Stimulated activated CD4-positive, alpha-beta T cell treated with anti-CD3 and anti-CD28 coated beads, Interleukin-1b, Interleukin-23, amount 100 ng/mL, for 1 hour (primary cell): ENCODE data around the gene GP1BB.

Source experiments
- DNase-seq, 2 donors: peaks; one replicate each; pipeline ENCODE4 v3.0.0-alpha.2; 2020; ENCODE audit warnings: low read depth in 2 of 2

GP1BB gene

DNA sequence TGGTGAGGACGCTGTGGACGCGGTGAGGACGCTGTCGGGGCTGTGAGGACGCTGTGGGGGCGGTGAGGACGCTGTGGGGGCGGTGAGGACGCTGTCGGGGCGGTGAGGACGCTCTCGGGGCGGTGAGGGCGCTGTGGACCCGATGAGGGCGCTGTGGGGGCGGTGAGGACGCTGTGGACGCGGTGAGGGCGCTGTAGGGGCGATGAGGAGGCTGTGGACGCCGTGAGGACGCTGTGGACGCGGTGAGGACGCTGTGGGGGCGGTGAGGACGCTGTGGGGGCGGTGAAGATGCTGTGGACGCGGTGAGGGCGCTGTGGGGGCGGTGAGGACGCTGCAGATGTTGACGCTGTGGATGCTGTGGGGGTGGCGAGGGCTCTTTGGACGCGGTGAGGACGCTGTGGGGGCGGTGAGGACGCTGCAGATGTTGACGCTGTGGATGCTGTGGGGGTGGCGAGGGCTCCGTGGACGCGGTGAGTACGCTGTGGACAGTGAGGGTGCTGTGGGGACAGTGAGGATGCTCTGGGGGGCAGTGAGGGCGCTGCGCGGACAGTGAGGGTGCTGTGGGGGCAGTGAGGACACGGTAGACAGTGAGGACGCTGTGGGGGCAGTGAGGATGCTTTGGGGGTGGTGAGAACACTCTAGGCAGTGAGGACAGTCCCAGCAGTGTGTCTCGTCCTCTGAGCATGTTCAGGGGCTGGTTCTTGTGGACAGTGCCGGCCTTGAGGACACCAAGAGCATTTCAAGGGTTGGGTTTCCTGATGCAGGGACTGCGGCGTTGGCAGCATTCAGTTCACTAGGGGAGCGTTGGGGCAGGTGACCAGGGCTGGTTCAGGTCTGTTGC lies 4.2 kb downstream of the GP1BB start:
- no peak for DNase-seq

- DNase-seq = no peak
Measured at GRCh38 chr22:19728271-19728670, 4.9 kb downstream of the GP1BB start.

DNA sequence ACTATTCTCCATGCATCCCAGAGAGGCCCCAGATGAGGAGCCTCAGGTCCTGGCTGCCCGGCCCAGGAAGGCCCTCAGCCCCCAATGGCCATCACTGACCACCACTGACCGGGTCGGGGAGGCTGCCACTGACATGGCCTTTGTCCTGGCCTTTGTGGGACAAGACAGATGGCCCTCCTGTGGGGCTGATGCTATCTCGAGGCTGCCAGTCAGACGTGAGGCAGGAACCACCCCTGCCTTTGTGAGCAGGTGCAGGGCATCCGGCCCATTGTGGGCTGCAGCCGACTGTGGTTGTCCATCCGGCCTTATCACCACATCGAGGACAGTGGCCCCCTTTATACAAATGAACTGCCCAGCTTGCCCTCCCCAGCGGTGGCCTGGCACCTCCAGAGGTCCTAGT lies 5.5 kb downstream of the GP1BB start:
- DNase-seq = no peak

DNA sequence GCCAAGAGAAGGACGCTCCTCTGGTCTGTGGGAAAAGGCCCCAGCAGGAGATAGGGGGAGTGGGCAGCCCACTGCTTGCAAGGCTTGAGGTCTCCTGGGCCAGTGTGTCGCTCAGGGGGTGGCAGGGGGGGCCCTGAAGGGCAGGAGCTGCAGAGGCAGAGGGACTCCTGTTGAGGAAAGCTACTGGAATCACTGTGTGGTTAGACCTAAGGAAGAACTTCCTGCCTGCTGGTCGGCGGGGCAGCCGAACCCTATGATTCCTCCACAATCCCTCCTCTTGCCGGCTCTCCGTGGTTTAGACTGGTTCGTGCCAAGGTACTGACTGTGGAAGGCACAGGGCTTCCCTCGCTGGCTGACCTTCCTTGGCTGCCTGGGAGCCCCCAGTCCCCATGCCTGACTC lies 6.2 kb downstream of the GP1BB start:
- DNase-seq = no peak

DNA sequence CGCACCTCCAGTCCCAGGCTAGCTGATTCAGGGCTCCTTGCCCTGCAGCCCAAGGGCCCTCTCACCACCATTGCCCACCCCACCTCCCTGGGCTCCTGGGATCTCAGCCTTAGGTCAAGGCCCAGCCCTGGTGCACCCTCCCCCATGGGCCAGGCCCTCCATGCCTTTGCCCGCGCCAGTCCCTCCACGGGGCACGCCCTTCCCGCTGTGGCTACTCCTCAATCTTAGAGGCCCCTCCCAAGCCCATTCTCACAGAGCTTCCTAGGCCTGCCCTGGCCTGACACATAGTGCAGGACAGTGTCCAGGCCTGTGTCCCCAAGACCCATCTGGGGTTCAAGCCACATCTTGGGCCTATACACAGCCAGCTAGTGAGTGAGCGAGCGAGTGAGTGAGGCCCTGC lies 6.9 kb downstream of the GP1BB start:
- DNase-seq = no peak

DNA sequence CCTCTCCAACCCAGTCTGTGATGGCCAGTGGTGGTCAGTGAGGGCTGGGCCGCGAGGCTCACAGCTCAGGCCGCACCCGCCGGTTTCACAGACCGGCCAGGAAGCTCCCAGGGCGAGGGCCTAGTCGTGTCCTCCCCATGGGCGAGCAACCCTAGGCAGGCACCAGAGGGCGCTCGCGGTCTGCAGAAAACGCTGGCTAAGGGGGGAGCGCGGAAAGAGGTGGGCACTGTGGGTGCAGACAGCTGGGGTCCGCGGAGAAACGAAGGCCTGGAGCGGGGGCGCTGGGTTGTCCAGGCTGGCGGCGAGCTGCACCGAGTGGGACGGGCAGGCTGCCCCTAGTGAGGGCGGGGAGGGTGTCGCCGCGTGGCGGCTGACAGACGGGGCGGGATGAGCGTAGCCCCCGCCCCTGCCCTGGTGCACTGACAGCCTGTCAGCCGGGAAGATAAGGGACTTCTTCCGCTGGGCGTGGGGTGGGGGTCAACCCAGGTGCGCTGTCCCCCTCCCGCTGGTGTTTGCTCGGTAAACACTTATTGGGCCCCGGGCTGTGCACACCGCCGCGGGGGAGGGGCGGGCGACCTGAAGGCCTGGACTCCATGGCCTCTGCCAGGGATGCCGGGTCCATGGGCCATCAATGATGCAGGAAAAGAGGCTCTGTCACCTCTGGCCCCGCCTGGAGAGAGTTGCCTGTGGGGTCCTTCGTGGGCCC lies 7.5 kb downstream of the GP1BB start:
- peak; percentile 70 to 86 for DNase-seq

DNA sequence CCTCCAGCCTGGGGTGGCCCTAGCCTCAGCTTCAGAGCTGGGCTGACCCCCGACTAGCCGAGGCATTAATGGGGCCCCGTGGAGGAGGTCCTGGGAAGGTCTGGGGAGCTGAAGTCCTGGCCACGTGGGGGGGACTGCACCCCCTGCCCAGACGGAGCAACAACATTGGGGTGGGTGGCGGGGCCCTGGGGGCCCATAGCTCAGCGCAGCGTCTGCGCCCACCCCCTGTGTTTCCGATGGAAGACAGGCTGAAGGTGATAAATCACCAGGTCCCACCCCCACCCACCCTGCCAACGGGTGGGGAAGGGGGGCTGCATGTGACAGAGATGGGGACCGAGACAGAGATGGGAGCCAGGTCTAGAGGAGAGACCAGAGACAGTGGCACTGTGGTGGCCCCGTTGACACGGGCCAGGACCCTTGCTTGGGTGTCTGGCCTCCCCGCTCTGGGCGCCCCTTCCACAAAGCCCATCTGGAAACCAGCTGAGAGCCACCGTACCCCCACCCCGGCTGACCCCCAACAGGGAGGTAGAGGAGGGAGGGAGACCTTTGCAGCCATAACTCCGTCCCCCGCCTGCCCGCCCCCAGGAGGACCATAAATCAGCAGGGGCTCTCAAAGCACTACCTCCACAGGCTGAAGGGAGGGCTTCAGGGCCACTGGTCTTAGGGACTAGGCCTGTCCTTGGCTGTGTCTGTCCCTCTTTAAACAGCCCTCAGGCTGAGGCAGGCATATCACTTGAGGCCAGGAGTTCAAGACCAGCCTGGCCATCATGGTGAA lies 8.2 kb downstream of the GP1BB start:
- no peak for DNase-seq

- DNase-seq = no peak
Measured at GRCh38 chr22:19732403-19733113, 9.2 kb downstream of the GP1BB start.

DNA sequence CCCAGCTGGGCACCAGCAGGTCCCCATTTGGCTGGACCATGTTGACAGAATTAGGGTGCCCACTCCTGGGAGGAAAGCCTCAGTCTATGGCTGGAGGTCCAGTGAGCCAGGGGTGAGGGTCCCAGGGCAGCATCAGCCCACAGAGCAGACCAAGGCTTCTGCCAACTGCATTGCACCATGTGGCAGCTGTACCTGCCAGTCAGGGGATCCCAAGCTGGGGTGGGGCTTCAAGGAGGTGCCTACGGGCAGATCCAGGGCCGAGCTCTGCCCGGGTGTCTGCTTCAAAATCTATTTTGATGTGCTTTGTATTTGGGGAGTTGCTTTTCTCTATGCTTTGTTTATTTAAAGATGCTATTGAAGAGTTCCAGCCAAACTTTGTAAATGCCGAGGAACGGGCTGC lies 10.4 kb downstream of the GP1BB start:
- no peak for DNase-seq

GRCh38 chr22:19734163-19734562 lies 10.8 kb downstream of the GP1BB start:
- no peak for DNase-seq

DNA sequence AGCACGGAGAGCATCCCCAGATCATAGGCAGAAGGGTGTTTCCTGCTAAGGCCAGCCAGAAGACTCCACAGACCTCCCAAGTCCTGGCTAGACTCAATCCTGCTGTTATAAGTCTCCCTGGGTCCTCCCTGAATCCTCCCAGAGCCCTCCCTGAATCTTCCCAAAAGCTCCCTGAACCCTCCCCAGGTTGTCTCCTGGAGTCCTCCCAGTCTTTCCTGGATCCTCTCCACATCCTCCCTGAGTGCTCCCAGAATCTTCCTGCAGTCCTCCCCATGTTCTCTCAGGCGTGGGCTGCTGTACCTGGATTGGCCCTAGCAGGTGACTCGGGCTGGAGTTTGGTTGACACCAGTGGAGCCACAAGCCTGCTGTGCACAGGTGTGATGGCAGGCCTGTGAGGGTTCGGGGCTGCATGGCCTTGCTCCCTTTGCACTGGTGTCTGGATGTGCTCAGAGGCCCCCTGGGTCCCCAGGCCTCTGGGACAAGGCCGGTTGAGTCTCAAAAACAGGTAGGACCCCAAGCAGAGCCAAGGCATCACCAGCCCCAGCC lies 11.6 kb downstream of the GP1BB start:
- no peak for DNase-seq

DNA sequence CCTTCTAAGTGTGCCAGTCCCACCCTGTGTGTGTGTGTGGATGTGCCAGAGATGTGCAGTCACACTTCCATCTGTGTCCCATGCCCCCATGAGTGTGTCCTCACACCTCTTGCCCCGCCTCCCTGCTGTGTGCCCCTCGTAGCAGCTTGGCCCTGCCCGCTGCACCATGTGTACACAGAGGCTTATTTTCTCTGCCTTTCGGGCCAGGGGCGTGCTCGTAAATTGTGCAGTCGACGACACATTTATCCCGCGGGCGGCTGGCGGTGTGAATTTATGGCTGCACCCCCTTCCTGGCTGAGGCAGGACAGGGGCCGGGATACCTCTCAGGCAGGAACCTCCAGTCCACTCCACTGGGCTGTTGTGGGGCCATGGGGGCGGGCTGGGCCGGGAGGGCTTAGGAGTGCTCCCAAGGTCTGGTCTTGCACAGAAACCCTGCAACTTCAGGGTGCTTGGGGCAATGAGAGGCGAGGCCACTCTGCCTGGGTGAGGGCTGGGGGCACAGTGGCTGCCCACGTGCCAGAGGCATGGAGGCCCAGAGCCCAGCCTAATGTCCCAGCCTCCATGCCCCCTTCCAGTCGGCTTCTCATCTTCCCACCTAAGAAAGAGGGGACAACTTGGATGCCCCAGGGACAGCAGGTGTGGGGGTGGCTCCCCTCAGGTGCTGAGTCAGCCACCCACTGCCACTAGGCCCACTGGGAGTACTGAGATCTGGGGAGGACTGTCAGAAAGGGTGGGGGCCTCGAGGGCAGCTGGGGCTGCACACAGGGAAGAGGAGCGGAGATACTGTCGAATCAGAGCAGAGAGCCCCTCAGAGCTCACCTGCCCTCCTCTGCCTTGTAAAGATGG lies 12.5 kb downstream of the GP1BB start:
- no peak for DNase-seq

DNA sequence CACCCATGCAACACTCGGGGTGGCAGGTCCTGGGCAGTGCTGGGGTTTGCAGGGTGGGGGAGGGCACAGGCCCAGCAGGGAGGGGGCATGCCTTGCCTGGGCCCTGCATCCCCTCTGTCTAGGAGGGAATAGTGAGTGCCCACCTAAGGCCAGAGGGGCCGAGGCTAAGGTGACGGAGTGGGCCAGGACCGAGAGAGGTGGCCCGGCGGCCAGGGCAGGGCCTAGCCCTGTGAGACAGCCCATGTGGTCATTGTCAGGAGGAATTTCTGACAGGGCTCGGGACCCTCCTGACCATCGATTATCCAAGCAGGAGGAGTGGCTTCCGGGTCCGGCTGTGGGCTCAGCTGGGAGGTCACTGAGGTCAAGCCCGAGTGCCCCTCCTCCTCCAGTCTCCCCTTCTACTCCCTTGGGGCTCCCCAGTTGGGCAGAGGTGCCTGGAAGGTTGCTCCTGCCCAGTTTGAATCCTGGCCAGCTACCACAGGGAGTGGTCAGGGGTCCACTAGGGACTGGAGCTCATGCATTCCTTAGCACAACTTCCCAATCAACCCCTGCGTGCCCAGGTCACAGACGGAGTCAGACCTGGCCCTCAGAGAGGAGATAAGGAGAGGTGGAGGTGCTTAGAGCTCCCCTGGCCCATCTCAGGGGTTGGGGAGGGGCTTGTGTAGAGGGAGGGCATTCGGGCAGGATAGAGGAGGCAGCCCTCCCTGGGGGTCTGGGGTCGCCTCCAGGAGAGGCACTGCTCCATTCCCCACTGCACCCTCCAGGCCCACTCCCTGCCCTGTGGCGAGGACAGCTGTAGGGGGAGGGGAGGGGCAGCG lies 14.7 kb downstream of the GP1BB start:
- no peak for DNase-seq

DNA sequence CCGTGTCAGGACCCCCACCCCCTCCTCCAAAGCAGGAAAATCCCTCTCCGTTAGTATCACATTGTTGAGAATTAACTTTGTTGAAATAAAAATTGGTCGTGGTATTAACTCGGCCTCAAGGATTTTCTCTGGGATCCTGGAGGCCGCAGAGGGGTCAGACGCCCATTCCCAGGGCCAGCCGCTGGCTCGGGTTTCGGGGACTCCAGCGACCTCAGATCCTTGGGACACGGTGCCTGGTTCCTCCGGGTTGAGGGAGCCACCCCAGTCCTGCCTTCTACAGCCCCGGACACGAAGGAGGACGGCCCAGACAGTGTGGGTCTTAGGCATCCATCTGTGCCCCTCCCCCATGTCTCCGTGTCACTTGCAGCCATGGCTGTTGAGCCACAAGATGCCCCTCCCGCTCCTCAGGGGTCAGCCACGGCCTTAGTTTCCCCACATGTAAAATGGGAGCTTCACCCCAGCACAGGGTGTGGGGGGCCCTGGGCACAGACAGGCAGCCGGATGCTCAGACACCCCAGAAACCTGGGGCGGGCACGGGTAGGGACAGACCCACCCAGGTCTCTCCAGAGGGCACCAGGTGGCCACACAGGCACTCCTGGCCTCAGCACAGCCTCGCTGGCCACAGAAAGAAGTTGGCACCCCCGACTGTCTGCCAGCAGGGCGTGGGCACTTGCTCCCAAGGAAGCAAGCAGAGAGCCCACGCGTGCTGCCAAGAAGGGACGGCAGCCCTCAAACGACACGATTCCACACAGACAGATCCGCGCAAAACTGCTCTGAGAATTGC lies 15.5 kb downstream of the GP1BB start:
- DNase-seq = no peak

- DNase-seq = no peak
Measured at GRCh38 chr22:19739448-19739895, 16.1 kb downstream of the GP1BB start.

GRCh38 chr22:19739911-19740449 lies 16.6 kb downstream of the GP1BB start:
- DNase-seq = no peak

- DNase-seq = no peak
Measured at GRCh38 chr22:19740586-19740985, 17.2 kb downstream of the GP1BB start.

GRCh38 chr22:19741053-19741452 lies 17.7 kb downstream of the GP1BB start:
- no peak for DNase-seq
